Measurements from ENCODE around the gene LMBRD2.
A peak's percentile ranks its signal among the peaks of the same experiment; 100 is the strongest.

The LMBRD2 gene

DNA sequence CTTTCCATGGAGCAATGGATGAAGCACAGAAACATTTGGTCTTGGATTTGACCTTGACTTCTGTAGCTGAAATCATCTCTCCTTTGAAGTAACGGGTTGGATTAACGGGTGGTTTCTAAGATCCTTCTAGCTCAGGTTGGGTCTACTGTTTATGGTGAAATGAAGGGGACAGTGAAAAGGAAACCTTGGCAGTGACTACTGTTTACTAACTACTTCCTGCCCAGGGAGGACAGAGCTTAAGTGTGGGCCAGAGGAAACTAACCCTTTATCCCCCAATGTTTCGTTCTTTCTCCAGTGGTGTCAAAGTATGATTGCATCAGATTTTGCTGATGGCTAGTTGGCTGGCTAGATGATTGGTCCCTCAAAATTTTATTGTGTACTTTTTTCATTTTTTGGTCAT lies 22.4 kb upstream of the LMBRD2 start:
- Histone ChIP-seq H3K9ac (no peak overlapping the region), H3K4me1 (ENCODE audit: low read depth, poor library complexity, severe bottlenecking) (peaks cover 100% of the 10 kb centered on the region), H3K4me2 (peak overlapping the region; percentile 4; the same call in 1 of the 2 replicates), H2AFZ (ENCODE audit: low read depth) (no peak overlapping the region), H3K27ac (peak overlapping the region; percentile 8; the same call in 1 of the 2 replicates), H3K4me3 (IDR thresholded peaks at IDR 0.05; ENCODE audit: insufficient read depth, low read depth, low read length) (no peak overlapping the region), H4K20me1 (ENCODE audit: insufficient read depth) (no peaks in the 10 kb centered on the region), H3K36me3 (ENCODE audit: insufficient read depth) (peaks cover 19% of the 10 kb centered on the region; the same call in 1 of the 2 replicates), H3K27me3 (ENCODE audit: insufficient read depth, low read depth) (no peaks in the 10 kb centered on the region), H3K79me2 (ENCODE audit: insufficient read depth, low read depth) (peaks cover 7% of the 10 kb centered on the region; the same call in 1 of the 2 replicates)
- TF ChIP-seq, protein P1, sequence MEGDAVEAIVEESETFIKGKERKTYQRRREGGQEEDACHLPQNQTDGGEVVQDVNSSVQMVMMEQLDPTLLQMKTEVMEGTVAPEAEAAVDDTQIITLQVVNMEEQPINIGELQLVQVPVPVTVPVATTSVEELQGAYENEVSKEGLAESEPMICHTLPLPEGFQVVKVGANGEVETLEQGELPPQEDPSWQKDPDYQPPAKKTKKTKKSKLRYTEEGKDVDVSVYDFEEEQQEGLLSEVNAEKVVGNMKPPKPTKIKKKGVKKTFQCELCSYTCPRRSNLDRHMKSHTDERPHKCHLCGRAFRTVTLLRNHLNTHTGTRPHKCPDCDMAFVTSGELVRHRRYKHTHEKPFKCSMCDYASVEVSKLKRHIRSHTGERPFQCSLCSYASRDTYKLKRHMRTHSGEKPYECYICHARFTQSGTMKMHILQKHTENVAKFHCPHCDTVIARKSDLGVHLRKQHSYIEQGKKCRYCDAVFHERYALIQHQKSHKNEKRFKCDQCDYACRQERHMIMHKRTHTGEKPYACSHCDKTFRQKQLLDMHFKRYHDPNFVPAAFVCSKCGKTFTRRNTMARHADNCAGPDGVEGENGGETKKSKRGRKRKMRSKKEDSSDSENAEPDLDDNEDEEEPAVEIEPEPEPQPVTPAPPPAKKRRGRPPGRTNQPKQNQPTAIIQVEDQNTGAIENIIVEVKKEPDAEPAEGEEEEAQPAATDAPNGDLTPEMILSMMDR (conservative IDR thresholded peaks at IDR 0.05; ENCODE audit: low read depth, low read length), result no peak

DNA sequence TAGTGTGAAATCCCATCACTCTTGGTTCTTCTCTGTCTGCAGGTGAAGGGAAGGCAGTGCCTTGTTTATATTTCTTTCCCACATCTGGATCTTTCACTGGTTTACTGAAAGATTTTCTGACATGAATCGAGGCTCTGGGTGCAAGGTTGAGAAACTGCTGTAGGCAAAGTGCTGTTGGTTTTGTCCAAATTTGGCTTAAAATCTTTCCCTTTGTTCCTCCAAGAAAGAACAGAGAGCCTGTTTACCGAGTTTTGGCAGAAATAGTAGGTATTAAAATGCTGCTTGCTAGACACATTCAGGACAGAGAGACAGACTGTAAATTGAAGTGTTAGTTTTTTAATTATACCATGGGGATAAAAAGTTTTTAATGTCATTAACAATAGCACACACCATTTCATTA lies 21.7 kb upstream of the LMBRD2 start:
- Histone ChIP-seq H3K4me2 (peak overlapping the region; percentile 4; the same call in 1 of the 2 replicates), H3K4me3 (IDR thresholded peaks at IDR 0.05; ENCODE audit: insufficient read depth, low read depth, low read length) (no peak overlapping the region), H3K36me3 (ENCODE audit: insufficient read depth) (peaks cover 24% of the 10 kb centered on the region; the same call in 1 of the 2 replicates), H3K79me2 (ENCODE audit: insufficient read depth, low read depth) (peaks cover 12% of the 10 kb centered on the region; the same call in 1 of the 2 replicates), H3K27me3 (ENCODE audit: insufficient read depth, low read depth) (no peaks in the 10 kb centered on the region), H3K4me1 (ENCODE audit: low read depth, poor library complexity, severe bottlenecking) (peaks cover 100% of the 10 kb centered on the region), H4K20me1 (ENCODE audit: insufficient read depth) (no peaks in the 10 kb centered on the region), H3K27ac (no peak overlapping the region; the same call in 1 of the 2 replicates), H2AFZ (ENCODE audit: low read depth) (no peak overlapping the region), H3K9ac (no peak overlapping the region)
- TF ChIP-seq, protein P1 (conservative IDR thresholded peaks at IDR 0.05; ENCODE audit: low read depth, low read length), result no peak

DNA sequence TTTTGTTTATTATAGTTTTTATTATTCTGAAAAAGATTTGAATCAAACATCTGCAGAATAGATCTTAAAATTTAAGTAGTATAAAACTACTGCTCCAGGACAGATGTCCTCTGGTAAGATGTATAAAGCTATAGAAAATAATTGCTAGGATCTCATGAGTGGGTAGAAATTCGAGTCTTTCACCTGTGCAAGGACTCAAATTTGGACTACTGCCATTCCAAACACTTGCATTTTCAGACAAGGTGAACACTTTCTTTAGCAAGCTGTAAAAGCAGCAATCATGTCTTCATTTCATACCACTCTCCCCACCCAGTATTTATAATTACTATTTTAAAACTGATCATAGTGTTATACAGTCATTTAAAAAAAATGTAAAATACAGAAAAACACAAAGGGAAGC lies 20.9 kb upstream of the LMBRD2 start:
- H3K36me3 ChIP-seq (ENCODE audit: insufficient read depth), result peaks cover 24% of the 10 kb centered on the region; the same call in 1 of the 2 replicates
- H3K27ac ChIP-seq, result no peak overlapping the region
- no peaks in the 10 kb centered on the region for H3K27me3 ChIP-seq (ENCODE audit: insufficient read depth, low read depth)
- TF ChIP-seq, protein P1 (conservative IDR thresholded peaks at IDR 0.05; ENCODE audit: low read depth, low read length), result no peak
- H3K4me3 ChIP-seq (IDR thresholded peaks at IDR 0.05; ENCODE audit: insufficient read depth, low read depth, low read length), result no peak overlapping the region
- peaks cover 18% of the 10 kb centered on the region for H3K79me2 ChIP-seq (ENCODE audit: insufficient read depth, low read depth)
- peak overlapping the region; percentile 4; the same call in 1 of the 2 replicates for H3K4me2 ChIP-seq
- peaks cover 100% of the 10 kb centered on the region for H3K4me1 ChIP-seq (ENCODE audit: low read depth, poor library complexity, severe bottlenecking)
- H2AFZ ChIP-seq (ENCODE audit: low read depth), result no peak overlapping the region
- H4K20me1 ChIP-seq (ENCODE audit: insufficient read depth), result no peaks in the 10 kb centered on the region
- no peak overlapping the region for H3K9ac ChIP-seq

DNA sequence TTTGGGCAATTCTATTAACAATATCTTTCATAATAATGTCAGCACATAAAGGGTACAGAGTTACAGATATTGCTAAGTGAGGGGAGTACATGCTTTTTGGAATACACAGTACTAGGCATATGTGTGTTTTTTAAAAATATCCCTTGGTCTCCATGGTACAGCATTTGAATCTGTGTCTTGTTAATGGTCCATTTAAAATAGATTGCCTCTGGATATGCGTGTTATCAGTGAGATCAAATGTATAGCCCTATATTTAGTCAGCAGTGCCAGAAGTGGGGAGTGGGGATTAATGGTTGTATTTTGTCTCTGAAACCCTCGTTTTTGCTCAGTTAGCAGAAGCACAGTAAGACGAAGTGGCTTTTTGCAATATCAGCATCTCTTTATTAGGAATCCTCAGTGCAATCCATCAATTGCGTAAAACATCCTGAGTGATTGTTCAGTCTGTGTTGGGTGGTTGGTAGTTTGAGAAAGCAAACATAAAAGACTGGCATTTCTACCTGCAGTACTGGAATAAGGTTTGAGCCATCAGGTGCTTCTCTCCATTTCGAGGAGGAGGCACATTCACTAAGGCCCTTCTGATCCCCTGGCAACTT lies 19.2 kb upstream of the LMBRD2 start:
- no peaks in the 10 kb centered on the region for H4K20me1 ChIP-seq (ENCODE audit: insufficient read depth)
- H3K9ac ChIP-seq, result no peak overlapping the region; the same call in 1 of the 2 replicates
- H3K36me3 ChIP-seq (ENCODE audit: insufficient read depth), result peaks cover 34% of the 10 kb centered on the region; the same call in 1 of the 2 replicates
- peaks cover 35% of the 10 kb centered on the region for H3K79me2 ChIP-seq (ENCODE audit: insufficient read depth, low read depth)
- H3K27ac ChIP-seq, result peak overlapping the region; percentile 56; the same call in 1 of the 2 replicates
- H3K4me3 ChIP-seq (IDR thresholded peaks at IDR 0.05; ENCODE audit: insufficient read depth, low read depth, low read length), result no peak overlapping the region
- no peak overlapping the region for H2AFZ ChIP-seq (ENCODE audit: low read depth)
- peak overlapping the region; percentile 87 for H3K4me2 ChIP-seq
- TF ChIP-seq, protein P1 (conservative IDR thresholded peaks at IDR 0.05; ENCODE audit: low read depth, low read length), result no peak
- H3K4me1 ChIP-seq (ENCODE audit: low read depth, poor library complexity, severe bottlenecking), result peaks cover 100% of the 10 kb centered on the region
- no peaks in the 10 kb centered on the region for H3K27me3 ChIP-seq (ENCODE audit: insufficient read depth, low read depth)
